Fibroblast of the conjunctiva (primary cell): ENCODE measurements around the gene PRKAG2.

Source experiments
- DNase-seq: peaks from one replicate; pipeline ENCODE4 v3.0.0-alpha.2; 2010; ENCODE audit warnings: low read depth

The PRKAG2 gene

GRCh38 chr7:151900986-151901621 lies 24.2 kb upstream of the PRKAG2 start:
- no peak for DNase-seq

DNA sequence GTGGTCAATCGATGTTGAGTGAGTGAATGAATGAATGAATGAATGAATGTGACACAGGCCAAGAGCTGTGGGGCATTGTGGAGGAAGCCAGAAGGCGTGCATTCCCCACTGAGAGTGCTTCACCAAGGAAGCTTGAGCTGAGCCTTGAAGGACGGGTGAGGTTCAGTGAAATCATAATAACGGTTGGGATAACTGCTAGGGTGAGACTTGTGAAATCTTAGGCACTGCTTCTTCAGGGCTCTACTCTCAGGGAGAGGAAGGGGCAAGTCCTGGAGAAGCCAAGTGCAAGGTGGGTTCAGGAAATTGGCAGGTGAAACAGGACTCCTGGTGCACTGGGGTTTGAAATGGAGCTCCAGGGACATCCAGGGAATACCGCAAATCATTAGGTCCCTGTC lies 23.7 kb upstream of the PRKAG2 start:
- no peak for DNase-seq

- DNase-seq, result no peak
Measured at GRCh38 chr7:151899513-151900360, 22.8 kb upstream of the PRKAG2 start.

DNA sequence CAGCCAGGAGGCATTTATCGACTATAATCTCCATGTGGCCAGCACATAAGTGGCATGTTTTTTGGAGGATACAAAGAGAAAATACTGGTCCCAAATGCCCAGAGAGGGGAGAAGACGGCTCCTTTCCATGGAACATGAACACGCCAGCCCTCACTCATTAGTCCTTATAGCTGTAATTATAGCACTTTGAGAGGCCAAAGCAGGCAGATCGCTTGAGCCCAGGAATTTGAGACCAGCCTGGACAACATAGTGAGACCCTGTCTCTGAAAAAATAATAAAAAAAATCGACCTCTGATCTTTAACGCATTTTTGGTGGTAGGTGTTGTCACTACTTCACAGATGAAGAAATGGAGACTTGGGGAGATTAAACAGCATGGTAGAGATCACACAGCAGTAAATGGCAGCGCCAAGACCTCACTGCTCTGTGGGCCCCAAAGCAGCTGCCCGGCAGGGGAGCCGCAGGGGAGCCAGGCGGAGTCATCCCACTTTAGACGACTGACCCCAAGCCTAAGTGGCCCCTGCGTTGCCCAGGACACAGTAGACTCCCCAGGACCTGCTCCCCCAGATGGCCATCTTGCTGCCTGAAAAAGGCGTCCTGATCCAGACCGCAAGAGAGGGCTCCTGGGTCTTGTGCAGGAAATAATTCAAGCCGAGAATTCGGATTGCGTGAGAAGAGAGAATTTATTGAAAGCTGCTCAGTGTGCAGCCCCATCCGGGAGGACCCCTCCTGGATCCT lies 21.2 kb upstream of the PRKAG2 start:
- DNase-seq, result no peak

DNA sequence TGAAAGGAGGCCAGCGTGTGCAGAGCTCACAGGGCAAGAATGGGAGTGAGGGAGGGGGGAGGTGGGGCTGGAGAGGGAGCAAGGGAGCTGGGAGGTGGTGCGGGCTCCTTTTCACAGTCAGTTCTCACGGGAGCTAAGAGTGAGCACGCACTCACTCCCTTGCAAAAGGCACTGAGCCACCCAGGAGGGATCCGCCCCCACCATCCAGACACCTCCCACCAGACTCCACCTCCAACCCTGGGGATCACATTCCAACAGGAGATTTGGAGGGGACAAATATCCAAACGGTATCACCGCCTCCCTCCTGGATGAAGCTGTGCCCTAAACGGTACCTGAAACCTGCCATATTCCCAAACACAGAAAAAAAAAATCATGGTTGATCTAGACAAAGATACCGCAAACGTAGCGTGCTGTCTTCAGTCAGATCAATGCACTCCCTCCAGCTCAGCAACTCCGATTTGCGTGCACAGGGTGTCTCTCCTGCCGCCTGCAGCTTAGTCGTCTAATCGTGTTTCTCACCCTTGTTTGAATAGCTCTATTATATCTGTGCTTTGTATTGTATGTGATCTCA lies 20.3 kb upstream of the PRKAG2 start:
- DNase-seq, result no peak

GRCh38 chr7:151896486-151896885 lies 19.6 kb upstream of the PRKAG2 start:
- no peak for DNase-seq

DNA sequence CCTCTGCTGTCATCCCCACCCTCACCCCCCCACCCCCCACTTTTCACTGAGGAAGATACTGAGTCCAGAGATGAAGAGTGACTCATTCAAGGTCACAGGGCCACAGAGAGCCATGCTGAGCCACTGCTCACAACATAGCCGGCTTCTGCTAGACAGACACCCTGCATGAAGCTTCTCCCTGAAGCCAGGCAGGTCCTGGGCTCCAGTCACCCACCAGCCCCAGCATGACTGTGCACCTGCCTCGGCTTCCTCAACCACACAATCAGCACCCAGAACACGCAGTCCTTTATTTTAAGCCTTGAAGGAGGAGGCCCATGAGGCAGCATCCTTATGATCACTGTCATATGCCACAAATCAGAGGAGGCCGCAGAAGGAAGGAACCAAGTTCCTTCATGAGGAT lies 19.2 kb upstream of the PRKAG2 start:
- no peak for DNase-seq

DNA sequence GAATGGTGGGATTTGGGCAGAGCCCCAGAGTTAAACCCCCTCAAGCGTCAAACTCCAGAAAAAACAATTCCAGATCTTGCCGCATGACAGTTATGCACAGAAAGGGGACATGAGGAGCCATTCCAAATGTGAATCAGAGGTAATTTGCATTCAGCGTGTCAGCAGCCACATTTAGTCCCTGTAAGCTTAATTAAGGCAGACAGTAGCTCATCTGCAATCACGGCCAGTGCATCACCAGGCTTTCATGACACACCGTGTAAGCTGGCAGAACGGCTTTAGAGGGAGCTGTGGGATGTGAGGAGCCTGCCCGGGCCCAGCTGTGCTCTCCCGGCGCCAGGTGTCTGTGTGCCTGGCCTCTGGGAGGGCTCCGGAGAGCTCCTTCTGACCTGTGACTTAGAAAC lies 18.7 kb upstream of the PRKAG2 start:
- DNase-seq, result no peak

GRCh38 chr7:151895008-151895630 lies 18.2 kb upstream of the PRKAG2 start:
- no peak for DNase-seq

- no peak for DNase-seq
Measured at GRCh38 chr7:151894111-151895007, 17.4 kb upstream of the PRKAG2 start.

DNA sequence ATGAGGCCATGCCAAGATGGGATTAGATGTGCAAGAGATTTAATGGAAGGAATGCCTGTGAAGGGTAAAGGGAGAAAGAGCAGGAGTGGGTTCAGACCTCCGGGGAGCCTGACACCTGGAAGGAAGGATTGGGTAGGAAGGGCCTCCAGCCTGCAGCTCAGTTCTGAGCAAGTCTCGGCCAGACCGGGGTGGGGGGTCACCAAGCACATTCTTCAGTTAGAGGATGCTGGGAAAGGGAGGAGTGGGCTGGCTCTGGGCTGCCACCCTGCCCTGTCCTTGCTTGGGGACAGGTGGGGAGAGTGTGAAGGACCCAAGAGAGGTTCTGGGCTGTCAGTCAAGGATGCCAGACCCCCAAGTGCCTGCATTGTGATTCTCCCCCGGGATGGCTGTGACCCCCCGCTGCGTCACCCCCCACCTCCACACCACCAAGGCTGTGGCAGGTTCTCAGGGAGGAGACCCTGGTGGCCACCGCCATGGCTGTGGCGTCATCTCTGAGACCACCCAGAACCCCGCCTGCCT lies 16.5 kb upstream of the PRKAG2 start:
- no peak for DNase-seq

- no peak for DNase-seq
Measured at GRCh38 chr7:151891753-151892152, 14.8 kb upstream of the PRKAG2 start.

GRCh38 chr7:151891182-151891581 lies 14.3 kb upstream of the PRKAG2 start:
- DNase-seq, result no peak

DNA sequence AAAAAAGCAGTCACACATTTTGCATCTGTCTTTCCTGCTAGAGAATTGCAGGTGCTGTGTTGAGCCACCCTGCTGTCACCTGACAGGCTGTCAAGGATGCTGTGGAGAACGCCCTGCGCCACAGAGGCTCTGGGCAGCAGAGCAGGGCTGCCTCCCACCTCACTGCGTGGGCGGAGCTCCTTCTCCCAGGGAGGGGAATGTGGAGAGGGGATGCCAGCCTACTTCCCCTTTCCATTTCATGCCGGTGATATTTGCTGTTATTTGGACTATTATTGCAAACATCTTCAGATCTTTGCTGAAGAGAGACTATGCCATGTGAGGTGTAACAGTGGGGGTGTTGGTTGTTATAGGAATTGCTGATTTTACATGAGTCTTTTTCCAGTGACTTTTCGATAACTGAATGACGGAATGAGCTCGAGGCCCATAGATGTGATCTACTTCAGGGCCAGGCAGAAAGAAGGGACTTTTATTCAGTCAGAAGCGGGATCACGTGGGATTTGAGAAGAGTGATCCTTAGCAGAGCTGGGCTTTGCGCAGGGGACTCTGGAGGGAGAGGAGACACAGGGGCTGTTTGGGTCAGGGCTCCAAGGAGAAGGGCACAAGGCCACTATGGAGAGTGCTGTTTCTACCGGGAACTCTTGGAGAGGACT lies 13.6 kb upstream of the PRKAG2 start:
- no peak for DNase-seq

DNA sequence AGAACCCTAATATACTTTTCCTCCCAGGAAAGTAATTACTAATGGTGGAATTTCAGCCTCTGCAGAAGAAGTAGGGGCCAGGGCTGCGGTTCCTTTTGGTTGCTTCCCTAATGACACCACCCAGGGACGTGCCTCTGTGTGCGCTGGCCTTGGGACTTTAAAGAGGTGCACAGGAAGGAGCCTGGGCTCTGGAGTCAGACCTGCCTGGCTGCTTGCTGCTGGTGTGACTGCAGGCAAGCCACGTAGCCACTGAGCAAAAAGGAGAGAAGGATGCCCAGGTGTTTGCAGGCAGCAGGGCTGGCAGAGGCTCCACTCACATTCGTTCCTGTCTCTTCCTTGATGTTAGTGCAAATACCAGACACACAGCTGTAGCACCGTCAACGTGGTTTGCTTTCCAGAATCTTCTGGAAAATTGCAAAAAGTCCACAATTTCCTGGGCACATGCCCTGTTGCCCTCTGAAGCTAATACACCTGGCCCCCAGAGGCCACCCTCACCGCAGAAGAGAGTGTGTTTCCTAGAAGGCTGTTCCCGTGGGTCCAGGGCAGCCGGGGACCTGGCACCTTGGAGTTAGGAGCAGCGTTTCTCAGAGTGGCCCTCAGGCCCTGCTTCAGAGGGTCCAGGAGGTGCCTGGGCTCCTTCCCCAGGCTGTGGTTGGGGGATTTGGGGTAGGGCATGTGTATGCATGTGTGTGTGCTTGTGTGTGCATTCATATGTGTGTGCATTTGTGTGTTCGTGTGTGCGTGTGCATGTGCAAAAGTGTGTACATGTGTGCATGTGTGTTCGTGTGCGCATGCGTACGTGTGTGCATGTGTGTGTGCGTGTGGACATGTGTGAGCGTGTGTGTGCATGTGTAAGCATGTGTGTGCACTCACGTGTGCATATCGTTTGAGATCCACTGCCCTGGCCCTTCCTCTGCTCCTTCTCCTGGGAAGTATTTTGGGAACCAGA lies 12.8 kb upstream of the PRKAG2 start:
- no peak for DNase-seq

DNA sequence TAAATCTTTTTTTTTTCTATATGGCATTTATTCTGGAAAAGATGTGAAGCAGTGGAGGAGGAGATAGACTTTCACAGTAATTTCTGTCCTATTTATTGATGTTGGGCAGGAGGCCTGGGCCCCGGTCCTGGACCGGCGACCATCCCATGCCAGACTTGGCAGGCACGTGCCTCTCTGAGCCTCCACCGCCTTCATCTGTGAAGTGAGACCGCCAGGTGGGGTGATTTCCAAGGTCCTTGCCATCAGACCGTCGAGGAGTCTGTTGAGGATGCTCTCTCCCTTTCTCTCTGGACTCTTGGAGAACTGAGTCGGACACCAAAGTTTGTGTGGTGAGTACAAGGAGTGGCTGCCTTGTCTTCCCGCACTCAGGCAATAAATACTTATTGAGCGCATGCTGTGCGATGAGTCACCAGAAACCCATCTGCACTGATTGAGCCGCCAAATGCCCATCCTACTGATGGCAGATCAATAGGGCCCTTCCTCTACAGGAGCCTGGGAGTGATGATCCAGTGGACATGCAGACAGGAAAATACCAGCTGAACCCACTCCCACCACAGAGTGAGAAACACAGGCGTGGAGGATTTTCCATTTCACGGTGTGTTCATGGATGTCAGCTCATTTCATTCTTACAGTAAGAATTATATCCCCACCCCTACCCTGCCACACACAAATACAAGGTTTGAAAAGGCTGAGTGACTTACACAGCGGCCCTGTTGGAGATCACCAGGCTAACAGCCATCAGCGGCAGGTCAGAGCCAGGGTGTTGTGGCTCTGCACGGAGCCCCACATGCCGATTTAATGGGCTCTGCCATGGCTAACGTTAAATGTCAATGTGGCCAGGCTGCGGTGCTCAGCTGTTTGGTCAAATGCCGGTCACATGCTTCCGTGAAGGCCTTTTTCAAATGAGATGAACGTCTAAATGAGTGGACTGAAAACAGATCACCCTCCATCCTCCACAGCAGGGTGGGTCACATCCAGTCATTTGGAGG lies 11.5 kb upstream of the PRKAG2 start:
- DNase-seq, result no peak

DNA sequence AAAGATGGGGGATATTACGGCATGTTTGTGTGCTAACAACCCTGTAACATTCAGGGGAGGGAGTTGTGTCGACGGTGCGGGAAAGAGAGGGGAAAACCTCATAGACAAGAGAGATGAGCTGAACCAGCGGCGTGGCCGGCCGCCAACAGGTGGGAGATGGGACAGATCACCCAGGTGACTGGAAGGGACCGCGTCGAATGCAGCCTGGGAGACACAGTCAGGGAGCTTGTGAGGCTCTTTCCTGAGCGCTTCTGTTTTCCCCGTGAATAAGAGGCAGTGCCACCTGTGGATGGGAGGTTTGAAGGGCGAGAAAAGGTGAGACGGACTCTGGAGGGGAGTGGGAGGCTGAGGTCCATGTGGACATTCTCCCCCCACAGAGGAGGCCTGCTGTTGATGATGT lies 9.9 kb upstream of the PRKAG2 start:
- DNase-seq, result no peak

DNA sequence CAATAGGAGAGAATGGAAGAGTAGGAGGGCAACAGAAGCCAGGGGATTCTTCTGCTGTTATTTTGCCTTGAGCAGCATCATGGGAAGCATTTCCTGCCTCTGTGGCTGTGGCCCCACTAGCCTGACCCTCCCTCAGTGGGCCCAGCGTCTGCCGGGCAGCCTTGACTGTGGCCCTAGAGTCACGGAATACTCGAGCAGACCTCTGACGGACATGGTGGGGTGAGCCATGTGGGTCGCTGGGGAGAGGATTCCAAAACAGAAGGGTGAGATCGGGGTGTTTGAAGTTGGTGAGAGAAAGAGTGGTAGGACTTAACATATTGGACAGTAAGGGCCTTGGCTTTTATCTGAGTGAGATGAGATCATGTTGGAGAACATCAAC lies 8.3 kb upstream of the PRKAG2 start:
- DNase-seq, result no peak
